Bronchial epithelial cell (primary cell): ENCODE data around the gene CLDN8. TPM values are rescaled to one million over a fixed set of nuclear protein-coding genes. Genes with fewer than 3 reads are reported as not detected.

Experiments used
- DNase-seq: peaks from one replicate; pipeline ENCODE4 v3.0.0-alpha.2; 2010; ENCODE audit warnings: low read depth
- FAIRE-seq: peaks from 2 replicates; lab custom pipeline; 2011; peaks lifted over from hg19 to GRCh38; lab: Jason Lieb, UNC
- H3K27me3 ChIP-seq: 2 replicates; pipeline ENCODE4 v1.5.1; 2011; ENCODE audit warnings: low read length; ENCODE audit not compliant: control insufficient read depth, insufficient read depth
- H3K36me3 ChIP-seq: 2 replicates; pipeline ENCODE4 v1.5.1; 2011; ENCODE audit warnings: low read length; ENCODE audit not compliant: control insufficient read depth, insufficient read depth
- H3K4me3 ChIP-seq: 2 replicates; pipeline ENCODE4 v1.5.1; 2011; ENCODE audit warnings: mild to moderate bottlenecking, low read depth, low read length, control low read depth
- CTCF ChIP-seq: IDR thresholded peaks from 2 replicates; pipeline ENCODE4 v1.5.1; 2011; ENCODE audit warnings: mild to moderate bottlenecking, moderate library complexity, low read length, control low read depth, inconsistent platforms; ENCODE audit not compliant: insufficient read depth, severe bottlenecking
- total RNA-seq: library from RNA; depleted of rRNA; stranded (reverse); fragments of >200 nt; gene quantifications from 2 replicates; pipeline ENCODE4 v1.2.1, GENCODE V29; 2014

The CLDN8 gene
- total RNA-seq, 1 donor from 2014 or later: 0.26 TPM

- no peak for FAIRE-seq
- TF ChIP-seq CTCF: no peak
- H3K4me3 ChIP-seq: no peak overlapping the region
- no peaks in the 10 kb centered on the region for H3K27me3 ChIP-seq
- H3K36me3 ChIP-seq: no peaks in the 10 kb centered on the region
- DNase-seq: no peak
Observed at GRCh38 chr21:30234050-30234449, 18.2 kb upstream of the CLDN8 start.

- no peaks in the 10 kb centered on the region for H3K36me3 ChIP-seq
- FAIRE-seq (no peak), DNase-seq (no peak)
- TF ChIP-seq CTCF: no peak
- no peaks in the 10 kb centered on the region for H3K27me3 ChIP-seq
- H3K4me3 ChIP-seq: no peak overlapping the region
Observed at GRCh38 chr21:30233228-30234020, 17.5 kb upstream of the CLDN8 start.

GRCh38 chr21:30232011-30232410, 16.1 kb upstream of the CLDN8 start:
- no peaks in the 10 kb centered on the region for H3K36me3 ChIP-seq
- DNase-seq (peak; percentile 56), FAIRE-seq (no peak)
- TF ChIP-seq CTCF: no peak
- no peaks in the 10 kb centered on the region for H3K27me3 ChIP-seq
- H3K4me3 ChIP-seq: no peak overlapping the region

GRCh38 chr21:30227633-30228404, 11.9 kb upstream of the CLDN8 start:
- DNase-seq (peak; percentile 100), FAIRE-seq (peak; percentile 92)
- no peak overlapping the region for H3K4me3 ChIP-seq
- no peaks in the 10 kb centered on the region for H3K36me3 ChIP-seq
- H3K27me3 ChIP-seq: no peaks in the 10 kb centered on the region
- TF ChIP-seq CTCF: no peak

- DNase-seq (no peak), FAIRE-seq (no peak)
- no peak for TF ChIP-seq CTCF
- H3K36me3 ChIP-seq: no peaks in the 10 kb centered on the region
- H3K4me3 ChIP-seq: no peak overlapping the region
- H3K27me3 ChIP-seq: no peaks in the 10 kb centered on the region
Observed at GRCh38 chr21:30227128-30227527, 11.2 kb upstream of the CLDN8 start.
